Sigmoid colon (tissue), 7 donors: ENCODE measurements around the gene SPOCK1. TPM values are rescaled to one million over a fixed set of nuclear protein-coding genes. Genes with fewer than 3 reads are reported as not detected.

Source experiments
- DNase-seq: peaks from one replicate; pipeline ENCODE4 v3.0.0-alpha.2; 2019
- H3K27ac ChIP-seq, 4 donors: fragments of 200-600 bp; sonication (generic); one replicate each; pipeline ENCODE4 v1.5.1; 2016 to 2019; ENCODE audit warnings: mild to moderate bottlenecking in 1 of 4
- H3K27me3 ChIP-seq, 3 donors: fragments of 200-600 bp; sonication (generic); one replicate each; pipeline ENCODE4 v1.5.1; 2019; ENCODE audit warnings: mild to moderate bottlenecking in 1 of 3
- H3K36me3 ChIP-seq, 4 donors: fragments of 200-600 bp; sonication (generic); one replicate each; pipeline ENCODE4 v1.5.1; 2016 to 2019
- H3K4me1 ChIP-seq, 4 donors: fragments of 200-600 bp; sonication (generic); one replicate each; pipeline ENCODE4 v1.5.1; 2017 to 2019
- H3K4me3 ChIP-seq, 4 donors: fragments of 200-600 bp; sonication (generic); one replicate each; pipeline ENCODE4 v1.5.1; 2017 to 2019; ENCODE audit warnings: mild to moderate bottlenecking in 2 of 4, moderate library complexity in 1 of 4
- H3K9me3 ChIP-seq, 4 donors: fragments of 200-600 bp in 3 of 4; sonication (generic) in 3 of 4; one replicate each; pipeline versions ENCODE4 v1.5.1 to v1.6.1; 2013 to 2019
- CTCF ChIP-seq, 4 experiments: fragments of 450-650 bp in 3 of 4; fragments of 200-600 bp in 1 of 4; IDR thresholded peaks; one replicate each; pipeline ENCODE4 v1.5.1; 2016 to 2019; ENCODE audit warnings: antibody characterized with exemption in 4 of 4, mild to moderate bottlenecking in 3 of 4, moderate library complexity in 2 of 4
- EP300 ChIP-seq, 4 donors: sonication (generic); formaldehyde crosslinking; IDR thresholded peaks; one replicate each; pipeline ENCODE4 v1.6.1; 2017; ENCODE audit warnings: antibody characterized with exemption in 4 of 4
- POLR2A ChIP-seq, 2 donors: fragments of 450-650 bp; IDR thresholded peaks; one replicate each; pipeline ENCODE4 v1.6.1; 2016; ENCODE audit warnings: antibody characterized with exemption in 2 of 2, mild to moderate bottlenecking in 2 of 2, moderate library complexity in 2 of 2
- POLR2AphosphoS5 ChIP-seq, 4 donors: sonication (generic); formaldehyde crosslinking; IDR thresholded peaks; one replicate each; pipeline ENCODE4 v1.6.1; 2017; ENCODE audit warnings: antibody characterized with exemption in 4 of 4
- WGBS, 2 donors: extraction: QIAGEN DNeasy Blood & Tissue Kit; methylation state at CpG; one replicate each; pipeline ENCODE4 v1.1.7; 2013; 5-methylcytosine and 5-hydroxymethylcytosine counted together
- intact Hi-C: fragments of 100-400 bp; cut with DNase I; formaldehyde crosslinking; loops from one replicate; pipeline ENCODE4 v1.15.1; 2023
- polyA plus RNA-seq, 3 donors: library from polyadenylated mRNA; stranded (reverse); fragments of 200-250 nt; gene quantifications; one replicate each; pipeline ENCODE4 v1.2.3, GENCODE V29; 2013
- total RNA-seq, 4 donors: library from RNA; depleted of rRNA; stranded (reverse); fragments of >200 nt; gene quantifications; one replicate each; pipeline ENCODE4 v1.1.0, GENCODE V29; 2016
- donor health status: healthy with polysubstance abuse.
- donor health status: Bipolar disorder and iron deficiency.
- donor health status: healthy.

The SPOCK1 gene
- total and polyA plus RNA-seq, 7 donors = 2.4 to 104 (median 33.4) TPM

DNA sequence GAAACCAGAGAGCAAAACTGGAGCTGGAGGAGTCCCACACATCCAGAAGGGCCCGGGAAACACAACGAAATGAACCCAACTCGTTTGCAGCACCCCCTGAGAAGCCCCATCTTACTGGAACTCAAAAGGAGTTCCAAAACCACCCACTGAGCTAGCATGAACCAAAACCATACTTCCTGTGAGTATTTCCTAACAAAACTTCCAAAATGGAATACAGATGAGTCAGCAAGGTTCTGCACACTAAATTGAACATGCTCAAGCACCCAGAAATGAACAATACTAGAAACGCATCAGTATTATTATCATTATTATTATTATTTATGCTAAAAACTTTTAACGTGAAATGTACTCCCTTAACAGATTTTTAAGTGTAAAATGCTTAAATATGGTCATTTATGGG, 8.0 kb upstream of the SPOCK1 start:
- TF ChIP-seq POLR2A (IDR thresholded peaks at IDR 0.05) = no peak
- no peak for TF ChIP-seq CTCF (IDR thresholded peaks at IDR 0.05)
- TF ChIP-seq EP300 (IDR thresholded peaks at IDR 0.05) = no peak
- TF ChIP-seq POLR2AphosphoS5 (IDR thresholded peaks at IDR 0.05) = no peak
- no peak overlapping the region for H3K4me3 ChIP-seq
- intact Hi-C loops = no loop called here
- DNase-seq = no peak
- no peak overlapping the region for H3K27ac ChIP-seq
- no peaks in the 10 kb centered on the region for H3K4me1 ChIP-seq
- no peaks in the 10 kb centered on the region for H3K9me3 ChIP-seq
- no peaks in the 10 kb centered on the region for H3K36me3 ChIP-seq
- 63 to 78% methylated on average over 5 of the region's 5 CpGs for WGBS, 2 donors
- H3K27me3 ChIP-seq = peaks cover 0 to 6% (median 0%) of the 10 kb centered on the region in 3 donors

GRCh38 chr5:137506296-137506695, 7.2 kb upstream of the SPOCK1 start:
- intact Hi-C loops = no loop called here
- Histone ChIP-seq H3K27ac (no peak overlapping the region), H3K4me3 (no peak overlapping the region), H3K4me1 (no peaks in the 10 kb centered on the region), H3K27me3 (peaks cover 0 to 6% (median 0%) of the 10 kb centered on the region in 3 donors), H3K9me3 (no peaks in the 10 kb centered on the region), H3K36me3 (no peaks in the 10 kb centered on the region)
- WGBS, 2 donors = 85 to 87% methylated on average over 4 of the region's 4 CpGs
- DNase-seq = no peak
- TF ChIP-seq POLR2AphosphoS5 (IDR thresholded peaks at IDR 0.05) (no peak), EP300 (IDR thresholded peaks at IDR 0.05) (no peak), CTCF (IDR thresholded peaks at IDR 0.05) (no peak), POLR2A (IDR thresholded peaks at IDR 0.05) (no peak)

DNA sequence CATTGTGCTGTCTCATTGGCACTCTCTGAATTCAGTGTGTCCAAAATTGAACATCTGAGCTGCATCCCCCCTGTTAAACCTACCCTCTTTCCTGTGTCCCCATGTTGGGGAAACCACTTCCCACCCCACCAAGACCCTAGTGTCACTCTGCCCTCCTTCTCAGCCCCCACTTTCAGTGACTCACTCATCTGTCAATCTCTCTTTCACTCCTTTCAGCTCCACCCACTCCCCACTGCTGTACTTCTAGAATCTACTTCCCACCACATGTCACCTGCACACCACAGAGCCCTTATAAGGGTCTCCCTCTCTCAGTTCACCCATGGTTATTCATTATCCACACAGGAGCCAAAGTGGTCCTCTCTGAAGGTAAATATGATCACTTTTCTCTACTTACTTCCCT, 5.8 kb upstream of the SPOCK1 start:
- DNase-seq = no peak
- Histone ChIP-seq H3K36me3 (no peaks in the 10 kb centered on the region), H3K4me3 (no peak overlapping the region), H3K9me3 (no peaks in the 10 kb centered on the region), H3K27me3 (no peaks in the 10 kb centered on the region), H3K27ac (no peak overlapping the region), H3K4me1 (no peaks in the 10 kb centered on the region)
- intact Hi-C loops = no loop called here
- TF ChIP-seq CTCF (IDR thresholded peaks at IDR 0.05) (no peak), EP300 (IDR thresholded peaks at IDR 0.05) (no peak), POLR2AphosphoS5 (IDR thresholded peaks at IDR 0.05) (no peak), POLR2A (IDR thresholded peaks at IDR 0.05) (no peak)

DNA sequence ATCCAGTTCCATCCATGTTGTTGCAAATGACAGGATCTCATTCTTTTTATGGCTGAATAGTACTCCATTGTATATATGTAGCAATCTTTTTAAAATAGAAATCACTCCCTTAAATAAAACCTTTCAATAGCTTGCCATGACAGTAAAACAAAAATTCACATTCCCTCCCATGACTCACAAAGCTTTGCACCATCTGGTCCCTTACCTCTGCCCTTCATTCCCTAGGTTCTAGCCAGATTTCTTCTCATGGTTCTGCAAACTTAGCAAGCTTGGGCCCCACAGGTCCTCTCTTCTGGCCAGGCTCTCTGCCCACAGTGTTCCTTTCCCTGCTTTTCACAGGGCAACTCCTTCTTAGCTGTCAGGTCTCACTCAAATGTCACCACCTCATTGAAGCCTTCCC, 4.3 kb upstream of the SPOCK1 start:
- DNase-seq = no peak
- intact Hi-C loops = no loop called here
- Histone ChIP-seq H3K36me3 (no peaks in the 10 kb centered on the region), H3K27ac (no peak overlapping the region), H3K27me3 (no peaks in the 10 kb centered on the region), H3K4me1 (peaks cover 0 to 6% (median 0%) of the 10 kb centered on the region in 4 donors), H3K9me3 (no peaks in the 10 kb centered on the region), H3K4me3 (no peak overlapping the region)
- TF ChIP-seq EP300 (IDR thresholded peaks at IDR 0.05) (no peak), POLR2A (IDR thresholded peaks at IDR 0.05) (no peak), POLR2AphosphoS5 (IDR thresholded peaks at IDR 0.05) (no peak), CTCF (IDR thresholded peaks at IDR 0.05) (no peak)

GRCh38 chr5:137502632-137503031, 3.5 kb upstream of the SPOCK1 start:
- Histone ChIP-seq H3K9me3 (no peaks in the 10 kb centered on the region), H3K36me3 (no peaks in the 10 kb centered on the region), H3K27ac (no peak overlapping the region), H3K4me3 (no peak overlapping the region), H3K27me3 (no peaks in the 10 kb centered on the region), H3K4me1 (peaks cover 0 to 12% (median 2%) of the 10 kb centered on the region in 4 donors)
- no peak for DNase-seq
- intact Hi-C loops = no loop called here
- TF ChIP-seq POLR2AphosphoS5 (IDR thresholded peaks at IDR 0.05) = no peak
- no peak for TF ChIP-seq EP300 (IDR thresholded peaks at IDR 0.05)
- no peak for TF ChIP-seq CTCF (IDR thresholded peaks at IDR 0.05)
- TF ChIP-seq POLR2A (IDR thresholded peaks at IDR 0.05) = no peak
- WGBS, 2 donors = 72 to 82% methylated on average over 8 of the region's 8 CpGs
